ENCODE results near the gene GOLGA5.
"Not testable (repeated sequence)": the region's sequence is repeated elsewhere in the genome, so short reads cannot be mapped to it uniquely, and the experiment has no call there.

The GOLGA5 gene

DNA sequence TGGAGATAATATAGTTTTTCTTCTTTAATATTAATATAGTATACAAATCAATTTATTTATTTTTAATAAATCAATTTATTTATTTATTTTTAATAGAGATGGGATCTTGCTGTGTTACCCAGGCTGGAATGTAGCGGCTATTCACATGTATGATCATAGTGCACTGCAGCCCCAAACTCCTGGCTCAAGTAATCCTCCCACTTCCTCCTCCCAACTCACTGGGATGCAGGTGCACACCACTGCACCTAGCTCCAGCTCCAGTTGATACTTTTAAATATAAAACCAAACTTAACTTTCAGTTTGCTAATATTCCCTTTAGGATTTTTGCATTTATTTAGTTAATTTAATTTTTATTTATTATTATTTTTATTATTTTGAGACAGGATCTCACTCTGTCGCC is 8.6 kb downstream of the GOLGA5 start:
- TF ChIP-seq, protein P1, sequence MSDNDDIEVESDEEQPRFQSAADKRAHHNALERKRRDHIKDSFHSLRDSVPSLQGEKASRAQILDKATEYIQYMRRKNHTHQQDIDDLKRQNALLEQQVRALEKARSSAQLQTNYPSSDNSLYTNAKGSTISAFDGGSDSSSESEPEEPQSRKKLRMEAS (IDR thresholded peaks at IDR 0.05; ENCODE audit: low read depth, low read length) = no peak
- TF ChIP-seq, protein P2, sequence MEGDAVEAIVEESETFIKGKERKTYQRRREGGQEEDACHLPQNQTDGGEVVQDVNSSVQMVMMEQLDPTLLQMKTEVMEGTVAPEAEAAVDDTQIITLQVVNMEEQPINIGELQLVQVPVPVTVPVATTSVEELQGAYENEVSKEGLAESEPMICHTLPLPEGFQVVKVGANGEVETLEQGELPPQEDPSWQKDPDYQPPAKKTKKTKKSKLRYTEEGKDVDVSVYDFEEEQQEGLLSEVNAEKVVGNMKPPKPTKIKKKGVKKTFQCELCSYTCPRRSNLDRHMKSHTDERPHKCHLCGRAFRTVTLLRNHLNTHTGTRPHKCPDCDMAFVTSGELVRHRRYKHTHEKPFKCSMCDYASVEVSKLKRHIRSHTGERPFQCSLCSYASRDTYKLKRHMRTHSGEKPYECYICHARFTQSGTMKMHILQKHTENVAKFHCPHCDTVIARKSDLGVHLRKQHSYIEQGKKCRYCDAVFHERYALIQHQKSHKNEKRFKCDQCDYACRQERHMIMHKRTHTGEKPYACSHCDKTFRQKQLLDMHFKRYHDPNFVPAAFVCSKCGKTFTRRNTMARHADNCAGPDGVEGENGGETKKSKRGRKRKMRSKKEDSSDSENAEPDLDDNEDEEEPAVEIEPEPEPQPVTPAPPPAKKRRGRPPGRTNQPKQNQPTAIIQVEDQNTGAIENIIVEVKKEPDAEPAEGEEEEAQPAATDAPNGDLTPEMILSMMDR (IDR thresholded peaks at IDR 0.05; ENCODE audit: low read depth, low read length) = no peak
- TF ChIP-seq MYC (IDR thresholded peaks at IDR 0.05; ENCODE audit: low read depth, low read length) (no peak), POLR2A (IDR thresholded peaks at IDR 0.05; ENCODE audit: extremely low read depth, insufficient read length) (no peak)
- no peak for DNase-seq (ENCODE audit: low read depth)
- H3K4me3 ChIP-seq (ENCODE audit: low read depth, low read length) = no peak overlapping the region

DNA sequence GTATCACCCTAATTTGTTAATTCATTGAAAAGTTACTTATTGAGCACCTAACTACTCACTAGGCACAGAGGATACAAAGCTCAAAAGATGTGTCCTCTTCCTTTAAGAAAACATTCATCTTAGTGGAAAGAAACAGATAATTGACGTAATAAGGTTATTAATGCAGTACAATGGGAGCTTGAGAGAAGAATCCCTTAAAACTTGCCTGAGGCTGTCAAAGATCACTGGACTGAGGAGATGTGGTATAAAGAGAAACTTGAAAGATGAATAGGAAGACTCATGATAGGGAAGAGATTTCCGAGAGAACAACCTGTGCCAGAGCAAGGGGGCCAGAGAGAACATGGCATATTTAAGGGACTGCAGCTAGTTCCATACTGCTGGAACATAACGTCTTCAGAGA is 19.1 kb downstream of the GOLGA5 start:
- DNase-seq (ENCODE audit: low read depth) = no peak
- TF ChIP-seq MYC (IDR thresholded peaks at IDR 0.05; ENCODE audit: low read depth, low read length) = no peak
- H3K4me3 ChIP-seq (ENCODE audit: low read depth, low read length) = no peak overlapping the region

DNA sequence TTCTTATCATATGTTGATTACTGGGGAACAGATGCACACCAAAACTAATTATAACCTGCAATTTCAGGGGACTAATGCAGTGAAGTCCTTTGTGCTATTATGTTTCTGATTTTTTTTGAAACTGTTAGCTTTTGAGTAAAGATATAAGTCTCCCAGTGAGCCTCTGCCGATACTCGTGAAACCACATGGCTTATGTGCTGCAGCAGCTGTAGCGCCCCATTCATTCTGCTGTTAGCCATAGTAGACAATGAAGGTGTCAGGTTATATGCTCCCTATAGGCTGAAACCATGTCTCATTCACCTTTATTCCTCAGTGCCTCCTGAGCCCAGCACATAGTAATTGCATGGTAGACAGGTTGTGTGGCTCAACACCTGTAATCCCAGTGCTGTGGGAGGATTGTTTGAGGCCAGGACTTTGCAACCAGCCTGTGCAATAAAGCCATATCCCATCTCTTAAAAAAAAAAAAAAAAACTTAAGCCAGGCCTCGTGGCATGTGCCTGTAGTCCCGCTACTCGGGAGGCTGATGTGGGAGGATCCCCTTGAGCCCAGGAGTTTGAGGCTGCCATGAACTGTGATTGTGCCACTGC is 25.0 kb downstream of the GOLGA5 start:
- no peak for TF ChIP-seq MYC (IDR thresholded peaks at IDR 0.05; ENCODE audit: low read depth, low read length)
- TF ChIP-seq, protein P2 (IDR thresholded peaks at IDR 0.05; ENCODE audit: low read depth, low read length) = no peak
- TF ChIP-seq, protein P1 (IDR thresholded peaks at IDR 0.05; ENCODE audit: low read depth, low read length) = no peak
- no peak overlapping the region for H3K4me3 ChIP-seq (ENCODE audit: low read depth, low read length)
- no peak for DNase-seq (ENCODE audit: low read depth)

DNA sequence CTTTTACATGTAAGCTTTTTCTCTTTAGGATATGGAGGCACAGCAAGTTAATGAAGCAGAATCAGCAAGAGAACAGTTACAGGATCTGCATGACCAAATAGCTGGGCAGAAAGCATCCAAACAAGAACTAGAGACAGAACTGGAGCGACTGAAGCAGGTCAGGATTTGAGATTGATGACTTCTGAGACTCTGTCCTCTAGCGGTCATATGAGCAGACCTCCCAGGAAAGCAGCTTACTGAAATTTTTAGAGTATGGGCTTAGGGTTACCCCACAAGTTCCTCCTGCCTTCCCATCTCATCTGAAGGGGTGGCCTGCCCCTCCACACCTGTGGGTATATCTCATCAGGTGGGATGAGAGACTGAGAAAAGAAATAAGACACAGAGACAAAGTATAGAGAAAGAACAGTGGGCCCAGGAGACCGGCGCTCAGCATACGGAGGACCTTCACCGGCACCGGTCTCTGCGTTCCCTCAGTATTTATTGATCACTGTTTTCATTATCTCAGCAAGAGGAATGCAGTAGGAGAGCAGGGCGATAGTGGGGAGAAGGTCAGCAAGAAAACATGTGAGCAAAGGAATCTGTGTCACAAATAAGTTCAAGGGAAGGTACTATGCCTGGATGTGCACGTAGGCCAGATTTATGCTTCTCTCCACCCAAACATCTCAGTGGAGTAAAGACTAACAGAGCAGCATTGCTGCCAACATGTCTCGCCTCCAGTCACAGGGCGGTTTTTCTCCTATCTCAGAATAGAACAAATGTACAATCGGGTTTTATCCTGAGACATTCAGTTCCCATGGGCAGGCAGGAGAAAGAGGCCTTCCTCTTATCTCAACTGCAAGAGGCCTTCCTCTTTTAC is 25.8 kb downstream of the GOLGA5 start:
- not testable (repeated sequence) for H3K4me3 ChIP-seq (ENCODE audit: low read depth, low read length); DNase-seq (ENCODE audit: low read depth)

DNA sequence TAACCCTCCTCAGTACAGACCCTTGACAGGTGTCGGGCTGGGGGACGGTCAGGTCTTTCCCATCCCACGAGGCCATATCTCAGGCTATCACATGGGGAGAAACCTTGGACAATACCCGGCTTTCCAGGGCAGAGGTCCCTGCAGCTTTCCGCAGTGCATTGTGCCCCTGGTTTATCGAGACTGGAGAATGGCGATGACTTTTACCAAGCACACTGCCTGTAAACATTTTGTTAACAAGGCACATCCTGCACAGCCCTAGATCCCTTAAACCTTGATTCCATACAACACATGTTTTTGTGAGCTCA is 26.4 kb downstream of the GOLGA5 start:
- DNase-seq (ENCODE audit: low read depth); H3K4me3 ChIP-seq (ENCODE audit: low read depth, low read length): not testable (repeated sequence)

DNA sequence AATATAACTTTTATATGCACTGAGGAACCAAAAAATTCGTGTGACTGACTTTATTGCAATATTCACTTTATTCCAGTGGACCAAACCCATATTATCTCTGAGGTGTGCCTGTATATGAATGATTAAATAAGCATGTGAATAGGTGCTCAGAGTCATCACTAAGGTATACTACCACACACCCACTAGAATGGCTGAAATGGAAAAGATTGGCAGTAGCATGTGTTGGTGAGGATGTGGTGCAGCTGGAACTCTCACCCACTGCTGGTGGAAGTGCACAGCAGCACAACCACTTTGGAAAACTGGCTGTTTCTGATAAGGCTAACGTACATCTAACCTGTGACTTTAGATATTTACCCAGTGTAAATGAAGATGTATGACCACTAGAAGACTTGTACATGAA is 36.8 kb downstream of the GOLGA5 start:
- no peak overlapping the region for H3K4me3 ChIP-seq (ENCODE audit: low read depth, low read length)
- no peak for DNase-seq (ENCODE audit: low read depth)
- TF ChIP-seq, protein P2 (IDR thresholded peaks at IDR 0.05; ENCODE audit: low read depth, low read length) = no peak
- TF ChIP-seq POLR2A (IDR thresholded peaks at IDR 0.05; ENCODE audit: extremely low read depth, insufficient read length) = no peak
- no peak for TF ChIP-seq MYC (IDR thresholded peaks at IDR 0.05; ENCODE audit: low read depth, low read length)
- TF ChIP-seq, protein P1 (IDR thresholded peaks at IDR 0.05; ENCODE audit: low read depth, low read length) = no peak

DNA sequence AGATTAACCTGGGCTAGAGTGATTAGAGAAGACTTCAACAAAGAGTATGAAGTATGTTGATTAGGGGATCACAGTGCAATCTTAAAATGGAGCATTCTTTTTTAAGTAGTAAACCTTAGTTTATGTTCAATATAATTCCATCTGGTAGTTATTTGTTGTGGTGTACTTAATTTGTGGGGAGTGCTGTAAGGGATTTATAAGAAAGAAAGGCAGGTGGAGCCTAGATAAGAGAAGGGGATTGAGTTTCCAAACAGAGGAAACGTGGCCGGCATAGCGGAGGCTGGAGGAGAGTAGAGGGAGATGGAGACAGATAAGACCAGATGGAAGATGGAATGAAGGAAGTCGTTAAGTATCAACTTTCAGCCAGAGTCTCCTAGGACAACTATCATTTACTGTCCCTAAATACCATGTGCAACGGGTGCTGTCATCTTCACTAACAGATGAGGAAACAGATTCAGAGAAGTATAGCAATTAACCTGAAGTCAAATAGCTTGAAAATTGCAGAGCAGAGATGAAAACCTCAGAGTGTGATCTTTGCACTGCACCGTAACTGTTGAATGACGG is 38.1 kb downstream of the GOLGA5 start:
- no peak overlapping the region for H3K4me3 ChIP-seq (ENCODE audit: low read depth, low read length)
- TF ChIP-seq MYC (IDR thresholded peaks at IDR 0.05; ENCODE audit: low read depth, low read length) = no peak
- TF ChIP-seq POLR2A (IDR thresholded peaks at IDR 0.05; ENCODE audit: extremely low read depth, insufficient read length) = no peak
- TF ChIP-seq, protein P2 (IDR thresholded peaks at IDR 0.05; ENCODE audit: low read depth, low read length) = no peak
- TF ChIP-seq, protein P1 (IDR thresholded peaks at IDR 0.05; ENCODE audit: low read depth, low read length) = no peak
- DNase-seq (ENCODE audit: low read depth) = no peak
